DLD1 (cell line): ENCODE data around the gene CCDC177.

Experiments used
- in situ Hi-C: cut with HindIII; loops from 2 replicates; pipeline ENCODE4 v1.10.0; 2017; ENCODE audit warnings: low sequenced_read_pairs

Gene CCDC177

DNA sequence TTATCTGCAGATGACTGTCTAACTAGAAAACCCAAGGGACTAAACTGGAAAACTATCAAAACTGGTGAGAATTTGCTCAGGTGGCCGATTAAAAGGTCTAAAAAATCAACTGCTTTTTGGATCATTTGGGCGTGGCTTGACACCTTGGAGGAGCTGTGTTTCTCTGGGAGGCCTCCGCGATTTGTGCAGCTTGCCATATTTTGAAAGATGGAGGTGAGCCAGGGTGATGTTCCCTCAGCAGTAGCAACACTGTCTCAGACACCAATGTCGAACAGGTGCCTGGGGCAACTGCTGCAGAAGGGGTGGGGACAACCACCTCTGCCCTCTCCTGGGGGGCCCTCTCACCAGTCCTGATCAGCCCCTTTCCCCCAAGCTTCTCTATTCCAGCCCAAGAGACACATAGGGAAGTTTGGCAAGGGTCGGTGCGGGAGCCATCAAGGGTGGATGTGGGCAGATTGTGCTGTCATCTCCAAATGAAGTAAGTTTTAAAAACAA, 3.8 kb downstream of the CCDC177 start:
- in situ Hi-C loops, result no loop called here

DNA sequence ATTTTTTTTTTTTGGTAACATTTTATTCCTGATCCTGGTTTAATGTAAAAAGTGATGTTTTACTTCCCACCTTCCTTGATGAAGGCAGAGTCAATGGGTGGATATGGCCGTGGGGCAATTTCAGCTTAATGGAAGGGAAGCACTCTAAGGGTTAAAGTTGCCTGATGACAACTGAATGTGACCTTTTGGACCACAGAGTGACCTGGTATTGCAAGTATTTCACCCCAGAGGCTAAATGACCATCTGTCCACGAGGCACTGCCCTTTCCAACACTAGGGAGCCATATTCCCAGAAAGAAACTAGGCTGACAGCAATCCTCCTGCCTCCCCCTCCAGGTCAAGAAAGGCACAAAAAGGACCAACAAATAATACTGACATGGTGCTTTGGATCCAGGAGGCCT, 4.8 kb downstream of the CCDC177 start:
- in situ Hi-C loops, result no loop called here

DNA sequence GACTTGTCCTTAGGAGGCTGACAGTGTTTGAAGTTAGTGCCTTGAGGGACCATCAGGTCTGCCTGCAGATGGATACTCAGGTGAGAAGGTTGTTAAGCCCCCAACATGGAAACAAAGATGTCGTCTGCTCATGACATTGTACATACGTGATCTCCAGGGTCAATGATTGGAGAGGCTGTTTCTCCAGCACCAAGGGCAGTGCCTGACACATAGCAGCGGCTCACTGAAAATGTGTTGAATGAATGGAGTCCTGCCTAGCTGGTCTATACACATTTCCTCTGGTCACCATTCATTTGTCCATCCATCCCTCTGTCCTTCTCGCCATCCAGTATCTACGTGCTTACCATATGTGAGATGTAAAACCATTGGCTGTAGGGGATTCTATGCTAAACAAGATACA, 7.1 kb downstream of the CCDC177 start:
- in situ Hi-C loops, result no loop called here

DNA sequence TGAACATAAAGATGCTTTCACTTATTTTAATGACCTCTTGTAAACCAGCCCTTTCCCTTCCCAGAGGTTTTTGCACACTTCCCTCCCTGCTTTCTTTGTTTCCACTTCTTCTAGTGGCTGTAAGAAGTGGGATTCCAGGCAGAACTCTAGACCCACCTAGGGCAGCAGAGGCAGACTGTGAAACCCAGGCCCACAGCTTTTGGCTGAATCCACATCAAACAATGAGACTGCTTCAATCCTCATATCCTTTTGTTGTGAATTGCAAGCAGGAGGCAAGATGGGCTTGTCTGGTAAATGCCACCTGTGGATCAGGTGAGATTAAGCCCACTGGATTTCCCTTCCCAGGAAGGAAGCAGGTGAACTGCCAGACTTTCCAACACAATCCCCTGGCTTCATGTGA, 12.8 kb downstream of the CCDC177 start:
- in situ Hi-C loops, result no loop called here

DNA sequence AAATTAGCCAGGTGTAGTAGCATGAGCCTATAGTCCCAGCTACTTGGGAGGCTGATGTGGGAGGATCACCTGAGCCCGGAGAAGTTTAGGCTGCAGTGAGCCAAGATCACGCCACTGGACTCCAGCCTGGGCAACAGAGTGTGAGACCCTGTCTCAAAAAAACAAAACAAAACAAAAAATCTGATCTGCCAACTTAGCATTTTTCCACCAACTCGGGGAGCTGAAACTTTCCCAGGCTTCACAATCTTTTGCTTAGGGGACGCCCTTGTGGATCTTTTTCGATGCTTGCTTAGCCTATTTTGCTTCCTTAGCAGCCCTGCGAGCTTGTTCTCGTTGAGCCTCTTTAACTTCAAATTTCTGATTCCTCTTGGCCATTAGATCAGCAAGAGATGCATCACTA, 13.8 kb downstream of the CCDC177 start:
- in situ Hi-C loops, result no loop called here

DNA sequence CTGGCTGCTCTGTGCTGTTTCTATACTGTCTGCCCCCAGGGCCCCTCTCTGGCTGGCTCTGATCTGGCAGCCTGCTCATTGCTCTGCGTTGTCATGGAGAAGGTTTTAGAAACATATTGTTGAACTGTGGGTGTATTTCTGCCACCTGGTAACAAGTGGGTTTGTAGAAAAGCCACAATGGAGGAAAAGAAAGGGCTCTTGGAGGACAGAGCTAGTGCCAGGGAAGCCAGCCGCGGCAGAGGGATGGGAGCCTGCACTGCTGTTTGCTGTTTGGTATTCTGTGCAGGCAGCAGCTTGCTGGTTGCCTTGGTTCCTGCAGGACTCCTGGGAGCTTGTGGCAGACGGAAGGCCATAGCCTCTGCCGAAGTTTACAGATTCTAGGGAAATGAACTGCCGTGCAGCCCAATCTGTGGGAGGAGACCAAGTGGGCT, 15.1 kb downstream of the CCDC177 start:
- in situ Hi-C loops, result no loop called here

DNA sequence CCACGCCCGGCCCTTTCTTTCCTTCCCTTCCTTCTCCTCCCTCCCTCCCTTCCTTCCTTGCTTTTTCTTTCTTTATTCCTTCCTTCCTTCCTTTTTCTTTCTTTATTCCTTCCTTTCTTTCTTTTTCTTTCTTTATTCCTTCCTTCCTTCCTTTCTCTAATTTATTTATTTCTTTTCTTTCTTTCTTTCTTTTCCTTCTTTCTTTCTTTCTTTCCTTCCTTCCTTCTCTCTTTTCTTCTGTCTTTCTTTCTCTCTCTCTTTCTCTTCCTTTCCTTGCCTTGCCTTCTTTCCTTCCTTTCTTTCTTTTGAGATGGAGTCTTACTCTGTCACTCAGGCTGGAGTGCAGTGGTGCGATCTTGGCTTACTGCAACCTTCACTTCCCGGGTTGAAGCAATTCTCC, 15.9 kb downstream of the CCDC177 start:
- in situ Hi-C loops, result no loop called here

DNA sequence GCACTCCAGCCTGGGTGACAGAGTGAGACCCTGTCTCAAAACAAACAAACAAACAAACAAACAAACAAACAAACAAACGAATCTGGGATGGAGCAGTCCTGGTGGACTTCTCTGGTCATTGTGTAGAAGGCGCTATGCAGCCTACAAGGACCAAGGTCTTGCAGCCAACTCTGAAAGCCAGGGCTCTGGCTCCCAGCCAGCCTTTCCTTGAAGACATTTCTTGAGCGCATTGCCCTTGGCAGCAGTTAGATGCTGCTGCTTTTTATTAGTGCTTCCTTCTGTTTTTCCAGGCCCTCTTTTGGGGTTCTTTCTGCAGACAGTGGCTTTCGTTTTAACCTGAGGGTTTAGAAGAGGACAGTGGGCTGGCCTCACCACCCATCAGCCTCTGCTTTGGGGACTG, 20.2 kb downstream of the CCDC177 start:
- in situ Hi-C loops, result no loop called here

DNA sequence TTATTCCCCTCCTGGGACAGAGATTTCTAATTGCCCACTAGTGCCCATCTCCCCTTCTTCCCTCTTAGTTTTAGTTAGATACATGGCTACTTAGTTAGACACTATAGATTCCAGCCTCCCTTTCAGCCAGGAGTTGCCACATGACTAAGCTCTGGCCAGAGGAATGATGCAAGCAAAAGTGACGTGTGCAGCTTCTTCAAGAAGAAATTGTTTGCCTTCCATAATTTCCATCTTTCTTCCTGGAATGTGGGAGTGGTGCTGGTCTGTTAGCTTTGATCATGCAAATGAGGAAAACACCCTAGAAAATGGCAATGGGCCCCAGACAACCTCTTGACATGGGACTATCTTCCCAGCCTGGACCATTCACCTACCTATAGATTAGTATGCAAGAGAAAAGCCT, 21.4 kb downstream of the CCDC177 start:
- in situ Hi-C loops, result no loop called here

DNA sequence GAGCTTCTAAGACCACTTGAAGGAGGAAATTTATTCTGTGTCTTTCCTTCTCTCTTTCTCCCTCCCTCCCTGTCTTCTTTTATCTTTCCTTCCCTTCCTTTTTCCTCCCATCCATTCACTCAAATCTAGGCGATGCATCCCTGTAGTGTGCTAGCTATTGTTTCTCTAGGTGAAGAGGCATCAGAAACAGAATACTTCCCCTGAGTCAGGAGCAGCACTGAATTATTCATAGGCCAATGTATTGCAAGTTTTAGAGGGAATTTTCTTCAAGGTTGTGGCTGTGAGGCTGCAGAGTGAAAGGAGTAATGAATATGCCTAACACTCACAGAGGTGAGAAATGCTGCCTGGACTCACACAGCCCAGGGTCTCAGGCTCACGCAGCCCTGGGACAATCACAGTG, 23.2 kb downstream of the CCDC177 start:
- in situ Hi-C loops, result no loop called here

DNA sequence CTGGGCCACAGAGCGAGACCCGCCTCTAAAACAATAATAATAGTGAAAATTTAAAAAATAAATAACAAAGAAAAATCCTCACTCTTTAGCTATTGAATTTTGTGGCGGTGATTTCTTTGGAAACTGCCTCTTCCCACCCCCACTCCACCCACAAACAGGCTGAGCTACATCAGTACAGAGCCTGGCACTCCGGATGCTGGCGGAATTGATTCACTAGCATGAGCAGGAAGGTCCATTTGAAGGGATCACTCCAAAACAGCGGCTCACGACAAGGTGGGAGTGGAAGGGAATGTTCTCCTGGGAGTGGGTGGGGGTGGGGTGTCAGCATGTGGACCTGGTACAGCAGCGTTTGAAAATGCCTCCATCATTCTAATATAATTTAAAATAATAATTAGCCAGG, 26.1 kb downstream of the CCDC177 start:
- in situ Hi-C loops, result no loop called here

DNA sequence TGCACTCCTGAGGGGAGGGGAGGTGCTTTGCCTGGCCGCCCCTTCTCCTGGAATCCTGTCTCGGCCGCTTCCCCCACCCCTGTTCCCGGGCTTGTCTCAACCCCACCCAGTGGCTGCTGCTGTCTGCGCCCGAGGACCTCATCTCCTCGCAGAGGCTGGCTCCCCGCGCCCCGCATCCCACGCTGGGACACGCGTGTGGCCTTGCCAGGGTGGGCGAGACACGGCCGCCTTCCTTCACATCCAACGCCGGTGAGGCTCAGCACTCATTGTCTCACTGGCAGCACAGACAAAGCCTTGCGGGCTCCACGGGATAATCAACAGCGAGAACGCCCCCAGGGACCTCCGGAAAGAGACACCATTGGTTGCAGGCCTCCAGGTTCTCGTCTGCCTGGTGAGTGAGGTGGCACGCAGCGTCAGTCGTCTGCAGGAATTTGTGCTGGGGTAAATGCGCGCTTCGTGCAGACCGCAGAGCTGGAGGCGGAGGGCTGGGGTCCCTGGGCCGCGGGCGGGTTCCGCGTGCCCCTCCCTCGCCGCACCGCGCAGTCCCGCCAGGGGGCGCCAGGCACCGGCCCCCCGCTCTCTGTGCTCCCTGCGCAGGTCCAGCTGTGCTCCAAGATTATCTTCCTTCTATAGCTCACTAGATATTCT, 26.8 kb downstream of the CCDC177 start:
- in situ Hi-C loops, result no loop called here

DNA sequence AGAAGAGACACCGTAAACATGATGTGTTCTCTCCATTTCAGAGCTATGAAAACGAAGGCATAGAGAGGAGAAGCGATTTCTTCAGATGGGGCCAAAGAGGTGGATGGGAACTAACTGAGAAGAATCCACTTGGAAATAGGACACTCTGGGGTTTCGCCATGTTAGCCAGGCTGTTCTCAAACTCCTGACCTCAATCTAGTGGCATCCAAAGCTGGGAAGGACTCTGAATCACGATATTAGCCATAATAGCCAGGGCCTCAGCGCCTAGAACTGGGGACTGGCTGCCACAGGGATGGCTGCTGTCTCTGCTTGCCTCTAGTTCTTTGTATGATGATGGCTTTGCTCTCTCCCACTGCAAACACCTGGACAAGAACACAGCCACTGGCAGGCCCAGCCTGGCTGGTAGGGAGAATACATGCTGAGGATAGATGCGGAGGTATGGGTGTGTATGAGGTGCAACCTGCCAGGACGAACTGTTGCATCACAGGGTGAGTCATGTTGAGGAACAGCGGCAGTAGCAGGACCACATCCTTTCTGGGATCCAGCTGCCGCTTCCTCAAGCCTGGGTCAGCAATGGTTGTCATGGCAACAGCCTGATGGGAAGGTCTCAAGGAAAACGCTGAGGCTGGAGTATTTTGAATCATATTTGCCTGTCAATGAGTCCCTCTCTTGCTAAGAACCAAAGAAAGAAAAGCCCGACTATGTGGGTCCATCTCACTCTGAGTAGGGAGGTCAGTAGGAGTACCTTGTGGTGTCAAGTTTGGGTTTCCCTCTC, 31.1 kb downstream of the CCDC177 start:
- in situ Hi-C loops, result no loop called here

DNA sequence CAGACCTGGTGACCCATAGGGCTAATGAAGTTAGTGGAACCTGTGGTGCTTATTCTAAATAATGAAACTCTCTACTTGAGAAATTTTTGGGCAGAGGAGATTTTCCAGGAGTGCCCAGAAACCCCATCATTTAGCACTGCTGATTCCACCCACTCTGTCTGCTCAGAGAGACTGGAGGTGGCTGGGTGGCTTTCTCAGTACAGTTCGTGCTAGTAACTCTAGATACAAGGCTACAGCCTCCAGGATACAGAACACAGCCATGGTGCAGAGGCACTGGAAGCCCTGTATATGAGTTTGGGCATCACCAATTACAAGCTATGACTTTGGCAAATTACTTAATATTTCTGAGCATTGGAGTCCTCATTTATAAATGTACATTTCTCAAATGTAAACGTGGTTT, 32.4 kb downstream of the CCDC177 start:
- in situ Hi-C loops, result no loop called here

DNA sequence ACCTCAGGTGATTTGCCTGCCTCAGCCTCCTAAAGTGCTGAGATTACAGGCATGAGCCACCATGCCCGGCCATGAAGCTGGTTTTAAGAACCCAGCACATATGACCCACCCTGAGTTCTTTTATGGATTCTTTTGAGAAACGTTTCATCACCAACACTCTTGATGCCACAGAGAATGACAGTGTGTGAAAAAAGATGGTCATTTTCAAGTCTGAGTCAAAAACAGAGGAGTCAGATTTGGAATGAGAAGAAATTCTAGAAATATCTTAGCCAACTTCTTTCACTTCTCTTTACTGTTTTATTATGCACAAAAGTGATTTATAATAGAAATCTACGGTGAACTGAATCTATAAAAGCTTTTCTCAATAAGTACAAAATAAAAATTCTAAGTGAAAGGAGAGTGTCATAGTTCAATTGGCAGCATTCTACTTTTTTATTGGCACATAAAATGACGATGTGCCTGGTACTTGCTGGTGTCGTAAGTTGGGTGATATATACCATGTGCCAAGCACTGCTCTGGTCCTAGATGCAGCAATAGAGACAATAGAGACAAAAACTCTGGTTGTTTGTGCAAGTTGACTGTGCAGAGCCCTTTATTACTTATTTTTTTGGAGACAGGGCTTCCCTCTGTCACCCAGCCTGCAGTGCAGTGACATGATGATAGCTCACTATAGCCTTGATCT, 33.9 kb downstream of the CCDC177 start:
- in situ Hi-C loops, result no loop called here

DNA sequence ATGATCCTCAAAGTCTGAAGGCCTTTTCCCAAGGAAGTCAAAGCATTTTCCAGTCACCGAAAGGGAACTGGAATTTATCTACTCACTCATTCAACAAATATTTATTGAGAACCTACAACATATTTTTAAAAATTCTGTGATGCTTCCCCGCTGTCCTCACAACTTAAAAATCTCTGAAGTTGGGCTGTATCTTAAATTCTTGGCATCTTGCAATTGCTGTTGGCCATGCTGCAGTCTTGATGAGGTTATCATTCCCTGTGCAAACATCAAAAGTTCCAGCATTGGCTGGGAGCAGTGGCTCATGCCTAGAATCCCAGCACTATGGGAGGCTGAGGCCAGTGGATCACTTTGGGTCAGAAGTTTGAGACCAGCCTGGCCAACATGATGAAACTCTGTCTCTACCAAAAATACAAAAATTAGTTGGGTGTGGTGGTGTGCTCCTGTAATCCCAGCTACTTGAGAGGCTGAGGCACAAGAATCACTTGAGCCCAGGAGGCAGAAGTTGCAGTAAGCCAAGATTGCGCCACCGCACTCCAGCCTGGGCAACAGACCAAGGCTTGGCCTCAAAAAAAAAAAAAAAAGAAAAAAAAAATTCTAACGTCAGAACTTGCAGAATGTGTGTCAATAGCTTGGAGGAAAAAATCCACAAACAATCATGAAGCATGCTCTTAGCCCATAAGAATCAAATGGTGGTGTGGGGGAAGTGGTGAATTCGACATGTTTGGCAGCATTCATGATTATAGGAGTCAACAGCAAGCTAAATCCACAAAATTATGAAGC, 34.9 kb downstream of the CCDC177 start:
- in situ Hi-C loops, result no loop called here

DNA sequence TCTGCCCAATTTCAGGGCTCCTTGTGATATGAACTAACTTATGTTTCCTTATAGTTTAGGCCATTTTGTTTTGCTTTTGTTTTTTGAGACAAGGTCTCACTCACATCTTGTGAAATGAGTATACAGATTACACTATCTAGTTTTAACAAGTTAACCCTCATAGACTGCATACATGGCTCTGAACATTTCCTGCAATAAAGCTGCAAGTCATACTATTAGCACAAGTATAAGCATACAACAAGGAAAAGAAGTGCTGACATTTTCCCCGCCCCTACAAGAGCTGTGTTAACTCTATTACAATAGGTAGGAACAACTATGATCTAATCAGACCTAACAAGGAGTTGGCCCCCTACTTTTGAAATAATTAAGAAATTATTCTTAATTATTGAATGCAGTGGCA, 35.9 kb downstream of the CCDC177 start:
- in situ Hi-C loops, result no loop called here

DNA sequence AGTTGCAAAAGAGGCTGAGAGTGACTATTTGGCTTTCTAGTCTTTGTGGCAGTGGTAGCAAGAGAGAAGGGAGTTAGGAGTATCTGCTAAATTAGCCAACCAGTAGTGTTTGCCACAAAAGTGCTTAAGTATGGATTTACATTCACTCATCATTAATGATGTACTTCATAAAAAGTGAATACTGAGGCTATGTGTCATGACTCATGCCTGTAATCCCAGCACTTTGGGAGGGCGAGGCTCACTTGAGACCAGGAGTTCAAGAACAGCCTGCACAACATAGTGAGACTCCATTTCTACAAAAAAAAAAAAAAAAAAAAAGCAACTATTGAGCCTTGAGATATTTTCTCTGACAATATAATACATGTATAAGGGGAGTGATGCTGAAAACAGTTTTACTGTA, 36.8 kb downstream of the CCDC177 start:
- in situ Hi-C loops, result no loop called here

DNA sequence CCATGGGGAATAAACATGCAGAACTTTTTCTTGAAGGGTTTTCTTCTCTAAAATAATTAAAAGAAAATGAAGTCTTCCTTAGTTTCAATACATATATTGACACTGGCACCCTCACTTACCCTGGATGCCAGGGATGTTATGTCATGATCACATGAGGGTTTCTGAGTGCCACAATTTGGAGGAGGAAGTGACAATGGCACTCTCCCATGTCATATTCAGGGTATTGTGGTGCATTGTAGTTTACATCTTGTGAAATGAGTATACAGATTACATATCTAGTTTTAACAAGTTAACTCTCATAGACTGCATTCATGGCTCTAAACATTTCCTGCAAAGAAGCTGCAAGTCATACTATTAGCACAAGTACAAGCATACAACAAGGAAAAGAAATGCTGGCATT, 37.7 kb downstream of the CCDC177 start:
- in situ Hi-C loops, result no loop called here

DNA sequence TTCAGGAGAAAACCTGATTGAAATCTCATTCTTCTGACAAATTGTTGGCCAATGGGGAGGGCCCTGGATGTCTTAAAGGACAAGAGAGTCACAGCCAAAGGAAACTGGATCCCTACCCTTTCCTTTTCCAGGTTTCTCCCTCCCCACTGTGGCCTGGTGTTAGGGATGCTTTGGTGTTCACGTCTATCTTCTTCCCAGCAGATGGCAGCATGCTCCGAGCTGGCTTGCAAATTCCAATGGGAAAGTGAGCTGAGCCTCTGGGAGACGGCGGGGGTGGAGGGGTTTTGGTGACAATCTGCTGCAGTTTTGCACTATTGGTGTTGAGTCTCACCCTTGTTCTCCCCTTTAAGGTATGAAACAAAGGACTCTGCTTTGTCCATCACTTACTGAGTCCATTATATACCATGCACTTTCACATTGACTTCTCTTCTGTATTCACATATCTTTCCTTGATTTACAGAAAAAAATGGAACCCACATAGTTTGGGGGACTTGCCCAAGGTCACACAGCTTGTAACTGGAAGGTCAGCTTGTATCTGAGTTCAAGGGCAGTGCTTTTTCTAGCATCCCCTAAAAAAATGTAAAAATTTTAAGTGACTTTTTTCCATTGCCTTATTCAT, 39.3 kb downstream of the CCDC177 start:
- in situ Hi-C loops, result no loop called here
